GM19455 (cell line): ENCODE measurements around the gene WDTC1.

Source experiments
- ATAC-seq: cut with Tn5 transposase; IDR thresholded peaks from one replicate; pipeline ENCODE4 v1.9.1; 2021; ENCODE audit not compliant: unreplicated experiment

WDTC1 gene

GRCh38 chr1:27353629-27354028 is 119.2 kb downstream of the WDTC1 start:
- no peak for ATAC-seq

- no peak for ATAC-seq
Measured at GRCh38 chr1:27355683-27356082, 121.3 kb downstream of the WDTC1 start.

- ATAC-seq, result no peak
Measured at GRCh38 chr1:27356277-27356618, 121.8 kb downstream of the WDTC1 start.

- ATAC-seq, result peak; percentile 42
Measured at GRCh38 chr1:27356619-27357280, 122.3 kb downstream of the WDTC1 start.

GRCh38 chr1:27357281-27358037 is 123.0 kb downstream of the WDTC1 start:
- peak; percentile 45 for ATAC-seq
